GM21825 (cell line): ENCODE results near the gene RPL32.
A peak's percentile ranks its signal among the peaks of the same experiment; 100 is the strongest.
"Not testable (repeated sequence)": the region's sequence is repeated elsewhere in the genome, so short reads cannot be mapped to it uniquely, and the experiment has no call there.

Experiments
- ATAC-seq: cut with Tn5 transposase; IDR thresholded peaks from one replicate; pipeline ENCODE4 v1.9.1; 2021; ENCODE audit warnings: mild to moderate bottlenecking, moderate library complexity; ENCODE audit not compliant: unreplicated experiment

Gene RPL32

GRCh38 chr3:12841149-12841969 is at the start of gene RPL32:
Gene RPL32 (minus strand): TSS chr3:12841565. CDS start chr3:12840237, 1,328 bp downstream.
- peak; percentile 88 for ATAC-seq

DNA sequence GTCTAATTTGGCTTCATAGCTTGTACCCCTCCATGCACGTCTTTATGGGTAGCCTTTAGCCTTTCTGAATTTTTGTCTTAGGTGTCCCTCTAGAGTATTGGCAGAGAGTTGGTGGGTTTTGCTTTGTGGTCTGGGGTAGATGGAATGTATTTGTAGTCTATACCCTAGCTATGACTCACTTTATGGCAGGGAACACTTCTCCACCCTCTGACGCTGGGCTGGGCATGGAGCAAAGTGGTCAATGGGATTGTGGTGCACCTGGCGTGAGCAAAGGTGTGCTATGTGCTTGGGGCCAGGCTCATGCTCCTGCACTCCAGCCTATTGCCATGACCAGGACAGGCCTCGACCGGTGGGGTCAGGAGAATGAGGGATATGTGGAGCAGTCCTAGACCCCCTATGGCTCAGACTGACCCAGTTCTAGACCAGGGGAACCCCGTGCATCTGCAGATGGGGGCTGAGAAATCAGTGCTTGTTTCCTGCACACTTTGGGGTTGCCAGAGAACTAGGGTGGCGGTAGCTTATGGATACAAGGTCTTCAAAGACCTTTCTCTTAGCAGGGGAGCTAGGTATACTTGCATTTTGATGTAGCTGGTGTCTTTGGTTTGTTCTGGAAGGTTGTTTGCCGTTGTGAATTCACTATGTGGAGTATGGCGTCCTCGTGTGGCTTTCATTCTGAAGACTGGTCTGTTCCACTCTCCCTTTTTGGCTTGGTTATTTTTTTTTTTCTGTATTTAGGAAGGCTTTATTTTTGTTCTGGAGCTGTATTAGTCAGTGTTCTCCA is 49.4 kb upstream of the RPL32 start:
- ATAC-seq, result no peak

- no peak for ATAC-seq
Observed at GRCh38 chr3:12886736-12887135, 45.4 kb upstream of the RPL32 start.

- no peak for ATAC-seq
Observed at GRCh38 chr3:12886106-12886679, 44.8 kb upstream of the RPL32 start.

DNA sequence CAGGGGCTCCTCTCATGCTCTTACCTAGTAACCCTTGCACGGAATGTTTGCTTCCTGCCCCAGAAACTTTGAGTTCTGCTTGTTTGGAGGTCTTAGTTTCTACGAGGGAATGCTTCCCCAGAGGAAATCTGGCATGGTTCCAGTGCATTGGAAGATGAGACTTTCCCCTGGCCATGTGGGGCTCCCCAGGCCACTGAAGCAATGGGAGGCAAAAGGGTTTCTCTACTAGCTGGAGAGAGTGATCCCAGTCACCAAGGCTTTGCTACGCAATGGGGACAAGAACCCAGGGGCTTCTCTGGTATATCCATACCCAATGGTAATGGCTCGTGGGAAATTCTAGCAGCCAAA is 44.2 kb upstream of the RPL32 start:
- ATAC-seq, result no peak

GRCh38 chr3:12884790-12885582 is 43.6 kb upstream of the RPL32 start:
- ATAC-seq, result no peak

DNA sequence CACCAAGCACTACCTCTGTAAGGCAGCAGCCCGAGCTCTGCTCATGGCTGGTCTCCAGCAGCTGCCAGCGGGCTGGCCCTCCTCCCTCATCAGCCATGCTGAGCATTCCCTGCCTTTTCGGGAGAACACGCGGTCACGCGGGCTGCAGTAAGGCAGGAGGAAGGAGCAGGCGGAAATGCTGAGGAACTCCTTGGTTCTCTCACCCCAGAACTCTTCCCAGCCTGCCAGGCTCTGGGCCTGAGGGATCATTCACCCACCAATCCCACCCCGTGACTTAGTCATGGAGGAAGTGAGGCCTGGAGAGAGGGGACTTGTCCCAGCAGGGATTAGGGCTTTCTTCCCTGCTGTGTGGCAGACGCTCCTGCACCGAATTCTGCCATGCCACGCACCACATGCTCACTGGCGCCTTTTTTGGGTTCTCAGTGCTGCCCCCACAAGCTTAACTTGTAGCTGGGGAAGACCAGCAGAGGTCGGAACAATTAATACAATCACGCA is 42.9 kb upstream of the RPL32 start:
- no peak for ATAC-seq

- no peak for ATAC-seq
Observed at GRCh38 chr3:12882336-12883310, 41.3 kb upstream of the RPL32 start.

DNA sequence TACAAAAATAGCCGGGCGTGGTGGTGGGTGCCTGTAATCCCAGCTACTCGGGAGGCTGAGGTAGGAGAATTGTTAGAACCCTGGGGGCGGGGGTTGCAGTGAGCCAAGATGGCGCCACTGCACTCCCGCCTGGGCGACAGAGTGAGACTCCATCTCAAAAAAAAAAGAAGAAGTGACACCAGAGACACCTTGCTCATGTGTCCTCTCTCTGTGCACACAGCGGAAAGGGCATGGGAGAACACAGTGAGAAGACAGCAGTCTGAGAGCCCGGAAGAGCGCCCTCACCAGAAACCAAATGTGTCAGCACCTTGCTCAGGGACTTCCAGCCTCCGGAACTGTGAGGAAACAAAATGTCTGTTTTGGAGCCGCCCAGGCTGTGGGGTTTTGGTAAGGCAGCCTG is 40.5 kb upstream of the RPL32 start:
- not testable (repeated sequence) for ATAC-seq

GRCh38 chr3:12879191-12879815 is 37.9 kb upstream of the RPL32 start:
- ATAC-seq, result no peak

GRCh38 chr3:12878758-12879157 is 37.4 kb upstream of the RPL32 start:
- ATAC-seq, result not testable (repeated sequence)

- no peak for ATAC-seq
Observed at GRCh38 chr3:12878141-12878574, 36.8 kb upstream of the RPL32 start.

- ATAC-seq, result no peak
Observed at GRCh38 chr3:12877040-12877439, 35.7 kb upstream of the RPL32 start.

GRCh38 chr3:12875857-12876836 is 34.8 kb upstream of the RPL32 start:
- no peak for ATAC-seq

DNA sequence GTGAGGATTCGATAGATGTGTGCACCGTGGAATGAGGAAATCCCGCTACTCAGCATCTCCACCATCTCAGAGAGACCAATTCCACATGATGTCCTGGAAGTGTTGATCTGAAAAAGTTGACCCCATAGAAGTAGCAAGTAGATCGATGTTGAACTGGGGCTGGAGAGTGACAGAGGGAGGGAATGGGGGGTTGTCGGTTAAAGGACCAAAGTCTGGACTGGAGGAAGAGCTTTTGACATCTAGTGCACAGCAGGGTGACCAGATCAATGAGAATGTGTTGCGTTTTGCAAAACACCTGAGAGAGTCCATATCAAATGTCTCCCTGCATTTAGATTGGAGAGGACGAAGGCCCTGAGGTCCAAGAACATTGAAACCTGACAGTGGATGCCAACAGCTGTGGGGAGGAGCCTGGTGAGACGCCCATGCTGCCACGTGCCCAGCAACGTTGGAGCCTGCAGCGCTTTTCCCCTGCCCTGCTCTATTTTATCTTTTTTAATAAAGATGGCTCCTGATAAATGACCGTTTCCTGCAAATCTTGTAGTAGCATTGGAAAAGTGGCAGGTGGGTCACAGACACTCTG is 30.1 kb upstream of the RPL32 start:
- ATAC-seq, result no peak

- no peak for ATAC-seq
Observed at GRCh38 chr3:12870942-12871341, 29.6 kb upstream of the RPL32 start.

DNA sequence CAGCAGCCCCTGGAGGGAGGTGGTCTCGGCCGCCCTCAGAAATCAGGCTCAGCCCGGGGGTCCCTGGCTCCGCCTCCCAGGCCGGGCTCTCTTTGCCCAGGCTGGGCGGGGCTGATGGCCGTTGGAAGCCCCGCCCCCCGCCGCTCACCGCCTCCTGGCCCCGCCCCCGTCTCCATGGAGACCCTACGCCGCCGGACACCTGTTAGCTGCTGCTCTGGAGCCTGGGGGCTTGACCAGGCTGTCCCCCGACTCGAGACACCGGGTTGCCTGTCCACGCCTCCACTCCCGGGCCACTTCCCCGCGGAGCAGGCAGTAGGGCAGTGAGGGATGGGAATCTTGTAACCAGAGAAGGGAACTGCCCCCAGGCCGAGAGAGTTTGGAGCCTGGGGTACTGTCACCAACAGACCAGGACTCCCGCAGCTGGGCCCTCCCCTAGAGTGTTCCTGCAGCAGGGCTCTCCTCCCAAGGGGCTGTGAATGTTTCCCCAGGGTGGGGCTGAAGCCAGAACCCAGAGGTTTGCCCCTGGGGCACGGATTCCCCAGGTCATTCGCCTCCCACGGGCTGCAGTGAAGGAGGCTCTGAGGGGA is 27.8 kb upstream of the RPL32 start:
- peak; percentile 56 for ATAC-seq
